GM19395 (cell line): ENCODE data around the gene ENTPD2.

Experiments
- ATAC-seq: cut with Tn5 transposase; IDR thresholded peaks from one replicate; pipeline ENCODE4 v1.9.1; 2021; ENCODE audit warnings: mild to moderate bottlenecking, moderate library complexity; ENCODE audit not compliant: unreplicated experiment

Gene ENTPD2

DNA sequence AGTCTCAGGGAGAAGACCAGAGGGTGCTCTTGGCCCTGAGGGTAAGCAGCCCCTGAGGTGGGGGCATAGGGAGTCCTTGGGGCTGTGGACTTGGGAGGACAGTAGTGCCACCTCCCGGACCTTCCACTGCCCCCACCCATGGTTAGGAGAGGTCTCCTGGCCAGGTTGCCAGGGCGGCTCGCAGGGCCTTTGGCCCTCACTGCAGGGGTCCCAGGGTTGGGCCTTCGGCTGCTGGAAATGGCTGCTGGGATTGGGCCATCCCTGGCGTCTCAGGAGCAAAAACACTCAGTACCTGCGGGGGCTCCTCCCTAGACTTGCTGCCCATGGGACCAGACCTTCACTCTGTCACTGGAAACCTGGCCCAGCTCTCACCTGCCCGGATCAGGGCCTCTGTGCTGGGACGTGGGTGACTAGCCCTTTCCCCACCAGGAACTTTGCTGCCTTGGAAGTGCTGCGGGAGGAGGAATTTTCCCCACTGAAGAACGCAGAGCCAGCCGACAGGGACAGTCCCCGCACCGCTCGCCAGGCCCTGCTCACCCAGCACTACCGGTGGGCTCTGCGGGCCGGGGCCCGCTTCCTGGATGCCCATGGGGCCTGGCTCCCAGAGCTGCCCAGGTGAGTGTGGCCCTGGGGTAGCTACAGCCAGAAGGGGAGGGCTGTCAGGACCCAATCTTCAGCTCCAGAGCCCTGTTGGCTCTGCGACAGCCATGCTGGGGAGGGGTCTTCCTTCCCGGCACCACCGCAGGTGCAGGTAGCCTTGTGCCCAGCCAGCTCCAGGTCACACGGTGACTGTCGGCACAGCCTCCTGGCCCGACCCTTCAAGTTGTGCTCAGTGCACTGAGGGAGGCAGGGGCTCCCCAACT, 26.6 kb upstream of the ENTPD2 start:
- no peak for ATAC-seq

DNA sequence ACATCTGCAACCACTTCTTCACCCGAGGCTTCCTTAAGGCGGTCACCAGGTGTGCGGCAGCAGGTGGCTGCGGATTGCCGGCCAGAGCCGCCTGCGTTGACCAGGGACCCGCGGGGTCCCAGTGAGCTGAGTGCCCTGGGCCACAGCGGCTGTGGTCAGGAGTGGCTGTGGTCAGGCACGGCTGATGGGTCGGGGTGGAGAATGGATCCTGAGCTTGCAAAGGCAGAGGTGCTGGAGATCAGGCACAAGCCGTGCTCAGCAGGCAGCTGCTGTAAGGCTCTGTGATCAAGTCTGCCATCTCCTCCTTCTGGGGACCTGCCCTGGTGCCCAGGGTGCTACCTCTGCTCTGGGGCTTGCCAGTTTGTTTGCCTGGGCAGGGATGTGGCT, 25.5 kb upstream of the ENTPD2 start:
- no peak for ATAC-seq

DNA sequence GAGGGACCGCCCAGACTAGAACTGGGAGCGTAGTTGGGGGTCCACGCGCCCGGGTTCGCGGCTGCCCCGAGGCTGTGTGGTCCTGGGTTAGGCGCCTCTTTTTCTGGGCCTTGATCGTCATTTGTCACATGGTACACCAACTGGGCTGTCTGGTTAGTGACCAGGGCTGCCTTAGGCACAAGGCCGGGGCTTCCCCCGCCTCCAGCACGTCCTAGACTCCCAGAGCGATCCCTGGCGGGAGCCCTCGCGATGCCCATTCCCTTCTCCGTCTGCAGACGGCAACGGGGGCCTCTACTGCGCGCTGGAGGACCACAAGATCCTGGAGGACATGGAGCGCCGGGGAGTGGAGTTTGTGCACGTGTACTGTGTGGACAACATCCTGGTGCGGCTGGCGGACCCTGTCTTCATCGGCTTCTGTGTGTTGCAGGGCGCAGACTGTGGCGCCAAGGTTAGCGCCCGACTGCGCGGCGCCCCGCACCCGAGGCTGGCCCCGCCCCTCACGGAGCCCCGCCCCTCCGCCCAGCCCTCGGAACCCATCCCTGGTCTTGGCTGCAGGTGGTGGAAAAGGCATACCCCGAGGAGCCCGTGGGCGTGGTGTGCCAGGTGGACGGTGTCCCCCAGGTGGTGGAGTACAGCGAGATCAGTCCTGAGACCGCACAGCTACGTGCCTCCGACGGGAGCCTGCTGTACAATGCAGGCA, 25.0 kb upstream of the ENTPD2 start:
- ATAC-seq, result no peak

DNA sequence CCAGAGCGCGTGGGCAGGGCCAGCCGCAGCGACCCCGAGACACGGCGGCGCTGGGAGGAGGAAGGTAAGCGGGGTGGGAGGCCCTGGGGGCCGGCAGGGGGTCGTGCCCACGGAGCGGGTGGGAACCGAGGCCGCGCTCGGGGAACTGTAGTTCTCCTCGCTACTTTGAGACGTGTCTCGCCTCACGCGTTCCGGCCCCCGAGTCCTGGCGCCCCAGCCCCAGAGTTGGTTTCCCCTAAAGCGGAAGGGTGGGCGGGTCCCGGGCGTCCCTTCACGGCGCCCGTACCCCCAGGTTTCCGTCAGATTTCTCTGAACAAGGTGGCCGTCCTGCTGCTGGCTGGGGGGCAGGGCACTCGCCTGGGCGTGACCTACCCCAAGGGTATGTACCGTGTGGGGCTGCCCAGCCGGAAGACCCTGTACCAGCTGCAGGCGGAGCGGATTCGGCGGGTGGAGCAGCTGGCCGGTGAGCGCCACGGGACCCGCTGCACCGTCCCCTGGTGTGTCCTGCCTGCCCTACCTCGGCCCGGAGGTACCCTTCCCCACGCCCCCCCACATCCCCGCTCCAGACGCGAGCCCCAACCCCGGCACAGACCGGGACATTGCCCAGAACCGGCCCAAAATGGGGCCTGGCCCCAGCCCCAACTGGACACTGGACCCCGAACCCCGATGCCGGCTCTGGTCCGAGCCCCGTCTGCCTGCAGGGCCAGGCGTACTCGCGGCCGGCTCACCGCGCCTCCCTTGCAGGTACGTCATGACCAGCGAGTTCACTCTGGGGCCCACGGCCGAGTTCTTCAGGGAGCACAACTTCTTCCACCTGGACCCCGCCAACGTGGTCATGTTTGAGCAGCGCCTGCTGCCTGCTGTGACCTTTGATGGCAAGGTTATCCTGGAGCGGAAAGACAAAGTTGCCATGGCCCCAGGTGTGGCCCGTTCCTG, 24.2 kb upstream of the ENTPD2 start:
- ATAC-seq, result no peak

DNA sequence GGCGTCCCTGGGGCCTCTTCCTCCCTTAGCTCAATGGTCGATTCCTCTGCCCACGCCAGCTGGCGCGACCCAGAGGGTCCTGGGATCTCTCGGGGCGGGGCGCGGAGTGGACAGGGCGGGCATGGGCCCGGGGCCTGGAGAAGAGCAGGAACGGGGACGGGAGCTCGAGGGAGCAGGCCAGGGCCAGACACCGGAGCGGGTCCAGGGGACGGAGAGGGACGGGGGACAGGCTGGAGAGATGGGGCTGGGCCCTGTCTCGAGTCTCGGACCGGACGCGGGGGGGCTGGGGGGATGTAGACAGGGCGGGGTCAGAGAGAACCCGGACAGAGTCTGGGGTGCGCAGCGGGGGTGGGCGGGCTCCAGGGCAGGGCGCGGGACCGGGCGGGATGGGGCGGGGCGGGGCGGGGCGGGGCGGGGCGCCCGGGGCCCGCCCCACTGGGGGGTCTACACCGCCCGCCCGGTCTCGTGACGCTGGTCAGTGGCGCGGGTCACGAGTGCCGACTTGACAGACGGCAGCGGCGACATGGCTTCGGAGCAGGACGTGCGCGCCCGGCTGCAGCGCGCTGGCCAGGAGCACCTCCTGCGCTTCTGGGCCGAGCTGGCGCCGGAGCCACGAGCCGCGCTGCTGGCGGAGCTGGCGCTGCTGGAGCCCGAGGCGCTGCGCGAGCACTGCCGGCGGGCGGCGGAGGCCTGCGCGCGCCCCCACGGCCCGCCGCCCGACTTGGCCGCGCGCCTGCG, 23.3 kb upstream of the ENTPD2 start, which contains the start of gene UAP1L1:
Gene UAP1L1, plus strand, starts transcription at position 508 of the 738 bp plus-strand sequence. Its CDS starts 16 bp downstream, at position 524.
- ATAC-seq, result no peak

DNA sequence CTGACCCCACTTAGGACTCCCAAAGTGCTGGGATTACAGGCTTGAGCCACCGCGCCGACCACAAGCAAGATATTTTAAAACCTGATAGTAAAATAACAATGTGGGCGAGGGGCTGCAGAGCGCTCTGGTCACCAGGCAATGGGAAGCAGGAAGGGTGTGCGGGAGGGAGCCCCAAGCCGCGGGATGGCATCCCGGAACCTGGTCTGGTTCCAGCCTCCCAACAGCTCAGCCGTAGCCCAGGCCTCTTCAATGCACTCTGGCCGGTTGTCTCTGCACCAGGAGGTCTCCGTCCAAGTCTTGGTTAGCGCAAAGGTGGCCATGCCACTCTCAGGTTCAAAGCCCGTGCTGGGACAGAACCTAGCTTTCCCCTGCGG, 22.8 kb upstream of the ENTPD2 start:
- no peak for ATAC-seq

DNA sequence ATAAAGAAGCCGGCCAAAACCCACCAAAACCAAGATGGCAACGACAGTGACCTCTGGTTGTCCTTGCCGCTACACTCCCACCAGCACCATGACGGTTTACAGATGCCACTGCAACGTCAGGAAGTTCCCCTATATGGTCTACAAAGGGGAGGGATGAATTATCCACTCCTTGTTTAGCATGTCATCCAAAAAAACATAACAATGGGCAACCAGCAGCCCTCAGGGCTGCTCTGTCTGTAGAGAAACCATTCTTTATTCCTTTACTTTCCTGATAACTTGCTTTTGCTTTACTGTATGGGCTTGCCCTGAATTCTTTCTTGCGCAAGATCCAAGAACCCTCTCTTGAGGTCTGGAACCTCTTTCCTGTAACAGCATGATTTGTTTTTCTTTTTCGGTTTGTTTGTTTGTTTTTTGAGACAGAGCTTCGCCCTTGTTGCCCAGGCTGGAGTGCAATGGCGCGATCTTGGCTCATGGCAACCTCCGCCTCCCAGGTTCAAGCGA, 21.5 kb upstream of the ENTPD2 start:
- ATAC-seq, result no peak

DNA sequence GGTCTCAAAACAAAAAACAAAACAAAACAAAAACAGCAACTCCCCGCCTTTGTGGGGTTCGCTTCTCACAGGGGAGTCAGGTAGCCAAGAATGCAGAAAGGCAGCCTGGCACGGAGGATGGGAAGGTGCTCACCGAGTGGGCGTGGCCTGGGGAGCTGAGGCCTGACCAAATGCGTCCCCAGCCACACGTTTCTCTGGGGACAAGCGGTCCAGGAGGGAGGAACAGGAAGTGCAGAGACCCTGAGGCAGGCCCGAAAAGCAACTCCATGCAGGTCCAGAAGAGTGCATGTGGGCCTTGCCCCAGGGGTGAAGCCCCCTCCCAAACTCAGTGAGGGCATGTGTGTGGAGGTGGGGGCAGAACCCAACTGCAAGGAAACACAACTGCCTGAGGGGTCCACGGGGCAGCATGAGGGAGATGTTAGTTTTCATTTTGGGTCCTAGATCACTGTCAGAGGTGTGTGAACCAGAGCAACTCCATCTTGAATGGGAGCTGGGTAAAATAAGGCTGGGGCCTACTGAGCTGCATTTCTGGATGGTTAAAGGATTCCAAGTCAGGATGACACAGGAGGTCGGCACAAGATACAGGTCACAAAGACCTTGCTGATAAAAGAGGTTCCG, 20.9 kb upstream of the ENTPD2 start:
- ATAC-seq, result no peak

DNA sequence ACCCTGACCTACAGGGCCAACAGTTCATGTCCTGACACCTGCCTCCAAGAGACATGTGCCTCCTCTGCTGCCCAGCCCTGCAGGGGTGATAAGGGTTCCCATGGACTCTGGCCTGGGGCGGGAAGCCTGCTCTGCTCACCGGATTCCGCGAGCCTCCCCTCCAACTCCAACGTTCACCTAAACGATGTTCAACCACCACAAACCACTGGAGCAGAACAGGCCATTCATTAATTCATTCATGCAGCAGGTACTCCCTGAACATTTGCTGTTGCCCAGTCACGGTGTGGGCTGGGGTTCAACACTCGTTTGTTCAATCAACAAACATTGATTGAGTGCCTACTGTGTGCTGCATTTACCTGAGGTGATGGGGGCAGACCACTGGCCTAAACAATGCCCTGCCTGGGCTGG, 20.1 kb upstream of the ENTPD2 start:
- no peak for ATAC-seq

DNA sequence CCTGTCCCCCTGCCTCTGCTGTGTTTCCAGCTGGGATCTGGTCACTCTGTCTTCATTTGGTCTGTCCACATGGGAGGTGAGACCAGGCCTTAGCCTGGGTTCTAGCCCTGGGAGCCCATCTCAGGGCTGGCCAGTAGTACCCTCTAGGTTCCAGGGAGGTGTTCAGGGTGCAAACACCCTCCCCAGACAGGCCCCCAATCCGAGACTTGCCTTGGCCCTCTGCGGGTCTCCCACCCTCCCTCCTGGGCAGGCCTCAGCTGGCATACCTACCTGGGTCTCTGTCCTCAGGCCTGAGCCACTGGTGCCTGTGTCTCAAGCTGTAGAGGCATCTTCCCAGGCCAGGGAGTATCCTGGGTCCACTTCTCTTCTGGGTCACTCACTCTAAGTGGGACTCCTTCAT, 17.4 kb upstream of the ENTPD2 start:
- ATAC-seq, result no peak

DNA sequence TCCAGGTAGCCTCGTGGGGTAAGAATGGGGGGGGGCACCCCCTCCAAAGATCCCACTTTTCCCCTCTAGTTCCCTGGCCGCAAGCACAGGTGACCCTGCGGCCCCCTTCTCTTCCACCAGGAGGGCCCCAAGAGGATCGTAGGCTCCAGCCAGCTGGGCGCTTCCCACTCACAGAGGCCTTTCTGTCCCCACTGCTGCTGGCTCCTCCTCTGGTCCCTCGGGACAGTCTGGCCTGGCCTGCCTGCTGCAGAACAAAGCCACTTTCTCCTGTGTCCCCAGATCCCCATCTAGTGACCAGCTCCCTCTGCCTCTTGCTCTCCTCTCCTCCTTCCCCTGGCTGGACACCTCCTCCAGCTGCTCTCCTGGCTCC, 17.0 kb upstream of the ENTPD2 start:
- ATAC-seq, result no peak

DNA sequence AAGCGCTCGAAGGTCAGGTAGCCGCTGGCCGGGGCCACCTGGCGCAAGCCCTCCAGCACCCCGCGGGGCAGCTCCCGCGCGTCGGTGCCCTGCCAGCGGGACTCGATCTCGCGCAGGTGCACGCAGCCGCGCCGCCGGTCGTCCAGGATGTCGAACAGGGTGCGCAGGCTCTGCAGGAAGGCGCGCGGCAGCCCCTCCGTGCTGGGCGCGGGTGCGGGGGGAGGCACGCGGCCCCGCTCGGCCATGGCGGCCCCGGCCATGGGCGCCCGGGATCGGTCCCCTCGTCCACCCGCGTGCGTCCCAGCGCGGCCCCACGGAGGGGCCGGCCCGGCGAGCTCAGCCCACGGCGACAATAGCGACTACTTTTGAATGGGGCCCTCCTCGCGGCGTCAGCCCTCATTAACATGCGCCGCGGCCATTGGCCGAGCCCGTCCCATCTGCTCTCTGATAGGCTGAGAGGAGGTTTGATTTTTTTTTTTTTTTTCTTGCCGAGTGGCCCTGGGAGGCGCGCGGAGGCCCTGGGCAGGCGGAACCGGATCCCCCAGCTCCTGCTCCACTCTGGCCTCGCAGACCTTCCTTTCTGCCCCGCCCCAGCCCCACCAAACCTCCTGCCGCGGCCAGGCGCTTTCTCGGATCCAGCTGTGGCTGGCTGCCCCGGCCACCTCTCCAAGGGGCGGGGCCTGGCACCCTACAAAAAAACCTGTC, 16.5 kb upstream of the ENTPD2 start, which contains the start of gene SAPCD2:
Gene SAPCD2, minus strand, starts transcription at position 357 of the 705 bp plus-strand sequence. Its CDS starts 97 bp downstream, at position 260.
- ATAC-seq, result peak; percentile 80

DNA sequence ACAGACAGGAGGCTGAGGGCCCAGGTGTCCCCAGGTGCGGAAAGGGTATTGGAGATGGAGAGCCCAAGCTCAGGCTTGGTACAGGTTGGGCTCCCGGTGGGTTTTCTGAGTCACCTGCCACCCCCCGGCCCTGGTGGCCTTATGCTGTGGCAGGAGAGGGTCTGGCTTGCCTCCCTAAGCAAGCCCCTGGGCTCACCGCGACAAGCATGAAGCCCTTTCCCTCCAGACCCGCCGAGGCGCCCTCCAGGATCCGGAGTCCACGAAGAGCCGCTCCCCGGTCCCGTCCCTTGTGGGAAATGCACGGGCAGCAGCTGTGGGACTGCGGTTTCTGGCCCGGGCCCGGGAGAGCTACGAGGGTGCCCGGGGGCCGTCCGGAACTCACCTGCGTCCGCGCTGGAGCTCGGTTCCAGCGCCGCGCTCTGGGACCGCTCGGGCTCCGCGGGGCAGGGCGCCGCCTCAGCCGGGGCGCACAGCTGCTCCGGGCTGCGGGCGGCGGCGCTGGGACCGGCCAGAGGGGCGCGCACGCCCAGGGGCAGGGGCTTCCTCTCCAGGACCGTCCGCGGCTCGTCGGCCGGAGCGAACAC, 15.7 kb upstream of the ENTPD2 start:
- ATAC-seq, result no peak

DNA sequence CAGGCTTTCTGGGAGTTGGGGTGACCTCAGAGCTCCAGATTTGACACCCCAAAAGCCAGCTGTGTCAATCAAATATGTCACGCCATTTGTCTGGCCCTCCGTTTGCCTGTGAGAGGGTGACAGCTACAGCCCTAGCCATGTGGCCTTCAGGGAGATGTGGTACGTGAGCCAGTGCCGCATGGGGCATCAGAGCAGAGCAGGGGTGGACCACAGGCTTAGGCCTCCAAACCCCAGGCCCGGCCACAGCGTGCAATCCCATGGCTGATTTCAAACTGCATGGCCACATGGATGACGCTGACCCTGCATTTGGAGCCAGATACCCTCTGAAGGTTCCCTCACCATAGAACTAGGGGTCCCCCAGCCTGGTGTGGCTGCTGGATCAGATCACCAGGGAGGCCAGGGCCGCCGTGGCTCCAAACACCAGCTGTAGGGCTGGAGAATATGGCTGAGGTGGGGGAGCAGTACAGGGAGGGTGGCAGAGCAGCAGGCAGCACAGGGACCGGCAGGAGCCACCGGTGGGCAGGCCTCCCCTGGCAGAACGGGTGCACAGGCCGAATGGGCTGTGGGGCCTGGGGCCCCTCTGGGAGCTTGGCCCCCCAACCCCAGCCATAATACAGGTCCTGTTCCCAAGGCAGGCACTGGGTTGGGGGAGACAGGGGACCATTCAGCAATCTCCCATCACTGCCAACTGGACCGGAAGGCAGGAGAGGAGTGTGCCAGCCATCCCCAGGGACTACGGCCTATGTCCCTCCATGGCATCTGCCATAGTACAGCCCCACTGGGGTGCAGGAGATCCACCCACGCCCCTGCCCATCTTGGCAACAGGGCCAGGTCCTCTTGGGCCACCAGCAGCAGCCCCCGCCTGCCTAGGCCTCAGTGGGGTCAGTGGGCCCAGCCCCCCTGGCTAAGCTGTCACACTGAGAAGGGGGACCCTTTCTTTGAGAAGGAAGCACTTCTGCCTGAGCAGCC, 15.0 kb upstream of the ENTPD2 start:
- ATAC-seq, result no peak

DNA sequence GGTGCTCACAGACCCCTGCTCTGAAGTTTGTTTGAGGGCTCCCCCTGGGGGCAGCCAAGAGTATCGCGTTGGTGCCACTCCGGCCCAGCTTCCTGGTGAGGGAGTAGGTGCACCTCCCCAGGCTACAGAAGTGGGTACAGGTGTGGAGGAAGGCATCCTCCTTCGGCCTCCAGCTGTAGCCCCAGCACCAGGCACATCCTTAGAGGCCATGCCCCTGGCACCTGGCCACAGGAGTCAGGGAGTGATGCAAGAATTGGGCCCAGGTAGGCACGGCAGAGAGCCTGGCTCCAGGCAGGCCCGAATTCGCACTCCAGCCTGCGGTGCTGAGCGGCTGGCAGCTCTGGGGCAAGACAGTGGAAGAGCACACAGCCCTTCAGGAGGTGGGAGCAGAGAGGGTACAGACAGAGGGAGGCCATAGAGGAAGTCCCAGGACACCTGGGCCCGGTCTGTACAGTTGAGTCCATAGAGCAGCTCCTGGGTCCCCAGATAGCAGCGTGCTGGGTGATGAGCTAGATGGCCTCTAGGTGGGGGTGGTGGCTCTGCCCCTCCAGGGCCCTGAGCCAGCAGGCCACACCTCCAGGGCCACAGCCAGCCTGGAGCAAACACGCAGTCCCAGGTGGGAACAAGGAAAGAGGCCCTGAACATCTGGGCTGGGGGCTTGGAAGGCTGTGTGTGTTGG, 14.1 kb upstream of the ENTPD2 start:
- peak; percentile 50 for ATAC-seq

DNA sequence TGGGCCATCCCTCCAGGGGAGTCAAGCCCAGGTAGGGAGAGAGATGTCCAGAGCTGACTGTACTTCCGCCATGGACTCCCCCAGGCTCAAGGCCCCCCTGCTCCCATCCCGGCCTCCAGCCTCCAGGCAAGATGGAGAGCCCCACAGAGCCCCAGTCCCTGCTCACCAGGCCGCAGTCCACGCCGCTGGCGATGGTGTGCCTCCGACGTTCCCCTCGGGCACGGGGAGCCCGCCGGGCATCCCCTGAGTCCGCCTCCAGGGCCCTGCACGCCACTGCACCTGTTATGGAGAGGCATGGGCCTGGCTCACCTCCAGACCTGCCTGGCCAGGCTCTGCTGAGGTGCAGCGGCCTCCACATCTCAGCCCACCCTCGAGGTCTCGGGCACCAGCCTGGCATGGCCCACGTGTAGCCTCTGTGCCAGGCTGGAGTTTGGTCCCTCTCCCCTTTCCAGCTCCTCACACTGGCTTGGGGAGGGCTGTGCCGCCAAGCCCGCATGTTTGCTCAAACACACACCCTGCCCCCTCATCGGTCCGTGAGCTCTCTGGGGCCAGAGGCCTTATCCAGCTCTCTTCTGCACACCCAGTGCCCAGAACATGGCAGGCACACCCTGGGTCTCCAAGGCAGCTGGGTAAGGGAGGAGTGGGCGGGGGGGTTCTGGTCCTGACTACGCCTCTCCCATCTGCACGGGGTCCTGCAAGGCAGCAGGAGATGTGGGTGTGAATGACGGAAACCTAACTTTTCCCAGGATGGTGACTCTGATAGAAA, 12.4 kb upstream of the ENTPD2 start:
- ATAC-seq, result no peak
